Glomerular endothelial cell (primary cell): ENCODE results near the gene WDTC1. TPM values are rescaled to one million over a fixed set of nuclear protein-coding genes. Genes with fewer than 3 reads are reported as not detected.

Source experiments
- DNase-seq: peaks from one replicate; pipeline ENCODE4 v3.0.0-alpha.2; 2011; ENCODE audit warnings: low read depth, low spot score; ENCODE audit errors: extremely low read depth
- total RNA-seq: library from RNA; depleted of rRNA; stranded (reverse); fragments of >200 nt; gene quantifications from 2 replicates; pipeline ENCODE4 v1.2.3, GENCODE V29; 2015

WDTC1 gene
- total RNA-seq, 1 donor from 2014 or later = 43.3 TPM

DNA sequence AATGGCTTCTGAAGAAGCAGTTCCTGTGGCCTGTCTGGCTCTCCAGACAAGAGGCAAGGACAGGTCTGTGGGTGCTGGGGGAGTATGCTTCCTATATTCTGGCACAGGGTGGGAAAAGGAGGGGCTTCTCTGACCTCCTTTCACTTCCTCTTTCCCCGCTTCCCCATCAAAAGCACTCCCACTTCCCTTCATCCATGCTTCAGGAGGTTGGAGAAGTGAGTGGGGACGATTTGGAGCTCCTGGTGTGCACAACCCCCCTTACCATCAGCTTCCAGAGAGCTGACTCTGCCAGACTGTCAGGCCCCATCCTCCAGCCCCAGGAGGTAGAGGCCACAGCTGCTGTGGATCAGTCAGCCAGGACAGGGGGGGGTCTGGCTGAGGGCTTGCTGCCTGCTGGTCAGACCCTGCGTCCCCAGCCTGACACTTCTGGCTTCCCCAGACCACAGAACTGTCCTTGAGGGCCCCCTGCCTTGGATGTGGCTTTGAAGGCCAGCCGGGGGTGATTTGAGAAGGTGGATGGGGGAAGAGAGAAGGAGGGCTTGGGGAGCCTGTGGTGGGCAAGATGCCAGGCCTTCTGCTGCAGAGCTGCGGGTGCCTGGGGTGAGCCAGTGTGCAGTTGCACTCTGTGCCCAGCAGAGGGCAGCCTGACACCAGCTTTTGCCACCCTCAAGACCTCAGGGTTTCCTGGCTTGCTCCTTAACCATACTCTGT lies 66.1 kb downstream of the WDTC1 start:
- peak; percentile 42 for DNase-seq

DNA sequence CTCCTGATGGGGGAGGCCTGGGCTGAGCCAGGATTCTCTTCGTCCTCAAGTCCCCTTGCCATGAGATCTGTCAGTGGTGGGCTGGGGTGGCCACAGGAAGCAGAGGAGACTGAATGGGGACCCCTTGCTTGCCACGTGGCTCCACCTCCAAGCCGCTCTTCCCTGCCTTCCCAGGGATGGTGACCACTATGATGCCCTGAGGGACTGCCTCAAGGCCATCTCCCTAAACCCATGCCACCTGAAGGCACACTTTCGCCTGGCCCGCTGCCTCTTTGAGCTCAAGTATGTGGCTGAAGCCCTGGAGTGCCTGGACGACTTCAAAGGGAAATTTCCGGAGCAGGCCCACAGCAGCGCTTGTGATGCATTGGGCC lies 66.6 kb downstream of the WDTC1 start:
- DNase-seq = no peak

DNA sequence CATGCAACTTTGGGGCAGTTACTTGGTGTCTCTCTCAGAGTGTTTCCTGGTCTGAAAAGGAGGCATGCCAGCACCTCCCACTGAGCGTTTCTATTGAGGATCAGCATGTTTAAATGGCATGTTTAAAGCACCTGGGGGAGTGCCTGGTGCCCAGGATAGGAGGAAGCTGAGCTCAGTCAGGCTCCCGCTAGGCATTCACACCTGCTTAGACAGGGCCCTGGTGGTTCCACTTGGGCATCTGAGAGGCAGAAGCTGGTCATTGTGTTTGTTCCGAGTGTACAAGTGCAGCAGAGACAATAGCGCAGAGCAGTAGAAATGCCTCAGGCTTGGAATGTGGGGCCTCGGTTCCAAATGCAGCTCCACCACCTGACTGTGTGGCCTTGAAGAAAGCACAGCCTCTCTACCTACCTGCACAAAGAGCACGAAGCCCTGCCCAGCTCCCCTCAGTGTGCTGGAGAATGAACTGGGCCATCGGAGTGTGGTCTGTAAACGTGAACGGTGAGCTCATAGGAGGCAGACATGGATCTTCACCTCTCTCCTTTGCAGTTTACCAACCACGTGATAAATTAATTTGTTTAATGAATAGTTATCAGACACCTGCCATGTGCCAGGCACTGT lies 67.3 kb downstream of the WDTC1 start:
- no peak for DNase-seq

DNA sequence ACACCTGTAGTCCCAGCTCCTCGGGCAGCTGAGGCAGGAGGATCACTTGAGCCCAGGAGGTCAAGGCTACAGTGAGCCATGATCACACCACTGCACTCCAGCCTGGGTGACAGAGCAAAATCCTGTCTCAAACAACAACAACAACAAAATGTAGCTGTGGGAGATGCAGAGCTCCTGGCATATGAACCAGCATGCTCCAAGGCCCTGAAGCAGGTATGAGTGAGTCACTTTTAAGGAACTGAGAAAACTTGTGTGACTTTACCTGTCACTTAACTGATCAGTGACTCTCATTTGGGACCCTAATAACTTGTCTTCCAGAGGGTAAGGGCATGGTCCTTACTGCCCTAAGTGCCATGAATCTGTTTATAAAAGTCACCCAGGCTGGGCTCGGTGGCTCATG lies 68.2 kb downstream of the WDTC1 start:
- no peak for DNase-seq

DNA sequence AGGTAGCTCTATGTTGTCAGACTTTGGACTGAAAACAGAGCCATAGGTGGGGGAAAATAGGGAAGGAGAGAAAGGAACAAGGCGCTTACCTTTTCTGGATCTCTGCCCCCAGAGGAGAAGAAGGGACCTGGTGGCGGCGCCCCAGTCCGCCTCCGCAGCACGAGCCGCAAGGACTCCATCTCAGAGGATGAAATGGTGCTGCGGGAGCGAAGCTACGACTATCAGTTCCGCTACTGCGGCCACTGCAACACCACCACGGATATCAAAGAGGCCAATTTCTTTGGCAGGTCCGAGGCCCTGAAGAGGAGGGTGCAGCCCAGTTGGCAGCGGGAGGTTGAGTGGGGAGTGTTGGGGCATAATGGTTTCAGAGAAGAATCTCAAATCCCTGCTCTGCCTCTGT lies 69.1 kb downstream of the WDTC1 start:
- DNase-seq = no peak

DNA sequence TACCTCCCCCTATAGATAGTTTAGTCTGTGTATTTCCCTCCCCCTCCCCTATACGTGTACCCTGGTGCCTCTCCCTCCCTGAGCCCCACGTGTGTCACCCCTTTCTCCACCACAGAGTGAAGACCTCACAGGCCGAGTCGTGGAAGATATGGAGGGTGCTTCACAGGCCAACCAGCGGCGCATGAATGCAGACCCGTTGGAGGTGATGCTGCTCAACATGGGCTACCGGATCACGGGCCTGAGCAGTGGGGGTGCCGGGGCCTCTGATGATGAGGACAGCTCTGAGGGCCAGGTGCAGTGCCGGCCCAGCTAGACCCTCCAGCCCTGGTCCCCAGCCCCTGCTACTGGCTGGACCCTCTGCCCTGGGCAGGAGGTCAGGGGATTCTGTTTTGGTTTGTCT lies 71.6 kb downstream of the WDTC1 start:
- no peak for DNase-seq

DNA sequence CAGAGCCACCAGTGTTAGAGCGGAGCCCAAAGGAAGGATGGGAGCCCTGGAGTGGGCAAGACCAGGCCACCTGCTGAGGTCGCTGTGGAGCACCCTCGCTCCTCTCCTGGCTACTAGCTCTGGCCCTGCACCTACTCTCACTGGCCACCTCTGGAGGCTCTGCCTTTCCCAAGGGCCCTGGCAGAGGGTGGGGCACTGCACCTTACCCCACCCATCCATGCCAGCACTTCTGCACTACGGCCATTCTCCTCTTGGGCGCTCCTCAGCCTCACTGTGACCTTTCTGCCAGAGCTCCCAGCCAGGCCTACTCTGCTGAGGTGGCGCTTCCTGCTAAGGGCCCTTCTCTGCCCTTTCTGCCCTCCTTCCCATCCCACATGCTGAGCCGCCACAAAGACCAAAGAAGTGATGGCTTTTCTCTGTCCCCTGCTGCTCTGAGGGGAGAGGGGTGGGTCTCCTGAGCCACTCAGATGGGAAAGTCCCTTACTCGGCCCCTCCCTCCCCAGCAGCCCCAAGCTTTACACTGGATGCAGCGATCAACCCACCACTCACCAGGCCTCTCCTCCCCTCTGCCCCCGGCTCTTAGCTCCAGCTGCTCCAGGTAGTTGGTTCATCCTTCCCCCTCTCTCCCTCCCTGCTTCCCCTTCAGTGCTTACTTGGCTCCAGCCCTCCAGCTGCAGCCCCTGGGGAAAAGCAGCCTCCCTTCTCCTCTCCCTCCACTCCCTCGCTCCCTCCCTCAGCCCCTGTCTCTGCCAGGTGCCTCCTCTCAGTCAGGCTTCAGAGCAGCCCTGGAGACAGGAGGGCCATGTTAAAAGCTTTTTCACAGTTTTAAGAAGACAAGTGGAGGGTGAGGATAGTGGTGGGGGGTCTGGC lies 72.7 kb downstream of the WDTC1 start:
- DNase-seq = no peak

DNA sequence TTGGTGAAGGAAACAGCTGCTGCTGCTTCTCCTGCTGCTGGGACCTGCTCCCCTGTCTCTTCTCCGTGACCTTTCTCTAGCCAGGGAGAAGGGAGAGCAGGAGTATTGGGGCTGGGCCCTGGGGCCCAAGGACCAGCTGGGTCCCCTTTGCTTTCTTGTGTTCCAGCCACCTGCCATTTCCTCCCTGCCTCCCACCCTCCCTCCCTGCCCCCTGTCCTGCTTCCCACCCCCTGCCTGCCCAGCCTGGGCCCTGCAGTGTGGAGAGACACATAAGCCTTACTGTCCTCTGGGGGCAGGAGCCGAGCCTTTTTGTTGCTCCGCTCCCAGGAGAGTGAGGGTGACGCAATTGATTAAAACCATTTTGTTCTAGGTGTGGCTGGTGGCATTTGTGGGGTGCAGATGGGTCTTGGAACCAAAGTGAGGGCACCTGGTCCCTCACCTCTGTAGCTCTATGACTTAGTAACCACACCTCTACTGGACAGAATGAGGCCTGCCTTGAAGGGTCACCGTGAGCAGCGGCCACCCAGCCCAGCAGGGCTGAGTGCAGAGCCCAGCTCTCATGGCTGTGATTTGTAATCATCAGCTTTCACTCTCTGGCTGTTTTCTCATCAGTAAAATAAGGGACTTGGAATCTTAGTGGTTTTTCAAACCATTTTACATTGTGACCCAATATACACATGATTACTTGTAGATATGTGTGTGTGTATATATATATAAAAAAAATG lies 73.6 kb downstream of the WDTC1 start:
- DNase-seq = no peak

DNA sequence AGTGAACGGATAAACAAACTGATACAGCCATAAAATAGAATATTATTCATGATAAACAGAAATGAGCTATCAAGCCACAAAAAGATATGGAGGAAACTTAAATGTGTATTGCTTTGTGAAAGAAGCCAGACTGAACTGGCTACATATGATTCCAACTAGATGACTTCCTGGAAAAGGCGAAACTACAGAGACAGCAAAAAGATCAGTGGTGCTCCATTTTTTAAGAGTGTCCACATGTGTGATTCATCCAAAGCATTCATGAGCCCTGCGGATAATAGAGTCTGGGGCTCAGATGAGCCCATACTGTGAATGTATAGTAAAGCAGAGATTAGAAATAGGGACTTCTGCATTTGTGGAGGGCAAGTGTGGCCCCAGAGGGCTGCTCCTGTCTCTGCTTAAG lies 79.7 kb downstream of the WDTC1 start:
- DNase-seq = no peak

DNA sequence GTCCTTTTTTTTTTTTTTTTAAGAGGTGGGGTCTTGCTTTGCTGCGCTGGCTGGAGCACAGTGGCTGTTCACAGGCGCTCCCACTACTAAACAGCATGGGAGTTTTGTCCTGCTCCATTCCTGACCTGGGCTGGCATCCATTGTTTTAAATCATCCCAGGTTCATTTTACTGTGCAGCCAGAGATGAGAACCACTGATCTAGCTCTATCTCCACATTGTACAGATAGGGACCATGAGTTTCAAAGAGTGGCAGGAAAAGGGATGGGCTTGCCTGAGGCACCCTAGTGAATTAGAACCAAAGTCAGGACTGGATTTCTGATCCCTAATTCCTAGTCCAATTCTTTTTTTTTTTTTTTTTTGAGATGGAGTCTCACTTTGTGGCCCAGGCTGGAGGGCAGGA lies 80.3 kb downstream of the WDTC1 start:
- DNase-seq = no peak

DNA sequence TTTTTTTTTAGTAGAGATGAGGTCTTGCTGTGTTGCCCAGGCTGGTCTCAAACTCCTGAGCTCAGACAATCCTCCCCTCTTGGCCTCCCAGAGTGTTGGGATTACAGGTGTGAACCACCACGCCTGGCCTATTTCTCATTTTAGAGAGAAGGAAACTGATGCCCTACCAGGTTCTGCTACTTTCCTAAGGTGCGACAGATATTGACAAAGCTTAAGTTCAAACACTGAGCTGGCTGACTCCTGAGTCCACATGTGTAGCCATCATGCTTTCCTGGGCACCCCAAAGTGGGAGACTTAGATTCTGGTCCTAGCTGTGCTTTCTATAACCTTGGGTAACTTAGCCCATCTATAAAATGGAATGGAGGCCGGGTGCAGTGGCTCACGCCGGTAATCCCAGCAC lies 82.4 kb downstream of the WDTC1 start:
- no peak for DNase-seq

DNA sequence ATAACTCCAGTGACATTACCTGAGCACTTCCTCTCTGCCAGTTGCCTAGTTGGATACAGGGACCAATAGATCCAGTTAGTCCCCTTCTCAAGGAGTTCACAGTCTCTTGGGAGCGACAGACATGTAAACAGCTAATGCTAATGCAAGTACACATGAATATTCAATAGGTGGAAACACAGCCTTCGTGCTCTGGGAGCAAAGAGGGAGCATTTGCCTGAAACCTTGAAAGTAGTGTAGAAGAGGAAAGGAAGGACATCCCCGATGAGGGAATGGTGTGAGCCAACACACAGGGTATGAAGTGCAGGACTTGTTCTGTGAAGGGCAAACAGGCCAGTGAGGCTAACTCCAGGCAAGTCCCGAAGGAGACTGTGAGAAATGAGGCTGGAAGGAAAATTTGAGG lies 83.7 kb downstream of the WDTC1 start:
- no peak for DNase-seq

DNA sequence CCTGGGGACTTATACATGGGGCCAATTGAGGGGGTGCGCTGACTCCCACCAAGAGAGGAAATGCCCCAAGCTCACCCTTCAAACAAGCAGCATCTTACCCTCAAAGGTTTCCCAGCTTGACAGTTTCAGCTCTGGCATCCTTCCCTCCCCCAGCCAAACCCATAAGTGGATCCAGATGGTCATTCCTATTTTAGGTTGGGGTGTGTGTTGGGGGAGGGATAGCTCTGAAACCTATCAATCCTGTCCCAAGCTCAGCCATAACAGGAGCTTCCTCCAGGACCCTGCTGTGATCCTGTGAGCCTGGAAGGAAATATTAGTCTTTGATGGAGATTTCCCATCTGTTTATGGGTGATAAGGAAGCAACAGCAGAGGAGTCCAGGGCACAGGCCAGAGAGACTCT lies 84.2 kb downstream of the WDTC1 start:
- DNase-seq = no peak

DNA sequence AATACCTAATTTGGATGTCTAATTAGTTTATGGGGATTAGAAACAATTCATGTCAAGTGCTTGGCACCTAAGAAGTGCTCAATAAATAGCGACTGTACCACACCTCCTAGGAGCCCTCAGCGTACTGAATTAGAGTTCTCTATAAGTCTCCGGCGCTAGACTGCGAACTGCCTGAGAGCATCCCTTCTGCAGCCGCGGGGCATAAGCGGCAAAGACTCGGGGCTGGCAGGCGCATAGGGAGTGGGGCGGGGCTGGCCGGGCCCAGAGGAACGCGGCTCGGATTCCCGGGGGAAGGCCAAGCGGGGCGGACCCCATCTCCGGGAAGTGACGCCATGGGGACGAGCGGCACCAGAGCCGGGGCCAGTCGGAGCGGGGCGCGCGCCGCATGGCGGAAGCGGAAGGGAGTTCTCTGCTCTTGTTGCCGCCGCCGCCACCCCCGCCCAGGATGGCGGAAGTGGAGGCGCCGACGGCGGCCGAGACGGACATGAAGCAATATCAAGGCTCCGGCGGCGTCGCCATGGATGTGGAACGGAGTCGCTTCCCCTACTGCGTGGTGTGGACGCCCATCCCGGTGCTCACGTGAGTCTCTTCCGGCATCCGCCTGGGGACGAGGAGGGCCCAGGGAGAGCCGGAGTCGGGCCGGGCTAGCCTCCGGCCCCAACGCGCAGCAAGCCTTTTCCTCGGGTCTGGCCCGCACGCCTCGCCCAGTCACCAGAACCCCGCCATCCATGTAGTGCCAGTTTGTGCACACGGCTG lies 87.6 kb downstream of the WDTC1 start, which contains the start of gene TMEM222:
TSS of gene TMEM222 (plus strand) at position 351 of the 756 bp plus-strand sequence. CDS start at position 386, 35 bp downstream.
- DNase-seq = peak; percentile 34

DNA sequence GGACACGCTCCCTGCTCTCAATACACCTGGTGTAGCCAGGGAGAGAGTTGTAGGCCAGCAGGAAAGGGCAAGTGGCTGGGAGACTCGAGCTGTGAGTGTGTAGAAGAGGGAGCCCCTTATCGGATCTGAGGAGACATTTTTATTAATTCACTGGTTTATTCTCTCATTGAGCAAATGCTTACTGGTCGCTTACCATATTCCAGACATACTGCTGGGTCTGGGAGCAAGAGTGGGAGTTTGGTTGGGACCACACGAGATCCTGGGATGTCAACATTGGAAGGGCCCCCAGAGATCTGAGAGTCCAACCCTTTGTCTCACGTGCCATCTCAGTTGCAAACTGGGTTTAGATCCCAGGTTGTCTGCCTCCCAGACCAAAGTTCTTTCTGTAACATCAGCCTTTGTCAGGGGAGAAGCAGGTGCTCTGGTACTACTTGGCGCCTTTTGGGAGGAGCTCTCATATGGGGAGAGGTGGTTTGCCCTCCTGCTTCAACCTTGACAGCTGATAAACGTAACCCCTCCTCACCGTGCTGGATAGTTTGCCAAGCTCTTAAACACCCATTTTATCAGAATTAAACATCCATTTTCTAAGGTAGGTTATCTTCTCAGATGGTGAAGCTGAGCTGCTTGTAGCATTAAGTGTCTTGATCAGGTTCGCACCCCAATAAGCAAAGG lies 88.3 kb downstream of the WDTC1 start:
- DNase-seq = no peak

DNA sequence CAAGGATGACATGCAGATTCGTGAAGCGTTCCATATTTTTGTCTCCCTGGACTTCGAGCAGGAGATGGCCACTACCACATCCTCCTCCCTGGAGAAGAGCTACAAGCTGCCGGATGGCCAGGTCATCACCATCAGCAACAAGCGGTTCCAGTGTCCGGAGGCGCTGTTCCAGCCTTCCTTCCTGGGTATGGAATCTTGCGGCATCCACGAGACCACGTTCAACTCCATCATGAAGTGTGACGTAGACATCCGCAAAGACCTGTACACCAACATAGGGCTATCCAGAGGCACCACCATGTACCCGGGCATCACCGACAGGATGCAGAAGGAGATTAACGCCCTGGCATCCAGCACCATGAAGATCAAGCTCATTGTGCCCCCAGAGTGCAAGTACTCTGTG lies 90.9 kb downstream of the WDTC1 start:
- no peak for DNase-seq

DNA sequence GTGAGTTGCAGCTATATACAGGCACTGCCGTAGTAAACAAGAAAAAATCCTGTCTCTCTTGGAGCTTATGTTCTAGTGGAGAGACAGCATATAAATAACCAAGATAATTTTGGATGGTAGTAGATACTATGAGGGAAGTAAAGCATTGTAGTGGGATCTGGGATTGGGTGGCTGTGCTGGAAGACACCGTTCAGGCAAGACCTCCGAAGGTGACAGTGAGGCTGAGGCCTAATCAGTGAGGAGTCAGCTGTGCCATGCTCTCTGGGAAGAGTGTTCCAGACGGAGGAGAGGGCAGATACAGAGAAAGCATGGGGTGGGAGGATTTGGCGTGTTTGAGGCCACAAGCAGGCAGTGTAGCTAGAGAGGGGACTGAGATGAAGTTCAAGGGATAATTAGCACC lies 93.5 kb downstream of the WDTC1 start:
- DNase-seq = no peak

DNA sequence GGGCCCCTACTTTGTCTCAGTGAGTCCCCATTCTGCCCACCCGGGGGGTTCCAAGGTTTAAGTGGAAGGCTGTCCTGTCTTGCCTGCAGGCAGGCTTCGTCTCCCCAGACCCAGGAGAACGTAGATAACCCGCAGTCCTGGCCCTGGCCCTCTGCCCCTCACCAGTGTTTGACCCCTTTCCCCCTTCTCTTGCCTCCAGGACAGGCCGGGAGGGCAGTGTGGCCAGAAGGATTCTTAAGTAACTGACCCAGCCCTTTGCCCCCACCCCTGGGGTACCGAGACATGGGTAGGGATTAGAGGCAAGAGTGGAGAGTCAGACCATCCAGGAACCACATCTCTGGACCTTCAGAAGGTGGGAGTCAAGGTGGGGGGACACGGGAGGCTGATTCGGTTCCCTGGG lies 96.4 kb downstream of the WDTC1 start:
- no peak for DNase-seq

DNA sequence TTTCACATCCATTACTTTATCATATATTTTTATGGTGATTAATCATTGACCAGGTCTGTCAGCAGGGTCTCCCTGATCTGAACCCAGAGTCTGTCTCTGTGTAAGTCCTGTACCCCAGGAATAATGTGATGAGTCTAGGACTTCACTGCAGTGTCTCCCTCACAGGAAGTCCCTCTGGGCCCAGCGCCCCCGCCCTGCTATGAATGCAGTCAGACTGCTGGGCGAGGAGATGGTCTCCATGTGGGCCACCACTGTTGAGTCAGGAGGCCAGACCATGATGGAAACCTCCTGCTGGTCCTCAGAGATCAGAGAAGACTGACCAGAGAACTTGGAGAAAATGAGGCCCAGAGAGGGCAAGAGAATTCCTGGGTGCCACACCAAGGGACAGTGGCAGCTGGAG lies 97.0 kb downstream of the WDTC1 start:
- no peak for DNase-seq

DNA sequence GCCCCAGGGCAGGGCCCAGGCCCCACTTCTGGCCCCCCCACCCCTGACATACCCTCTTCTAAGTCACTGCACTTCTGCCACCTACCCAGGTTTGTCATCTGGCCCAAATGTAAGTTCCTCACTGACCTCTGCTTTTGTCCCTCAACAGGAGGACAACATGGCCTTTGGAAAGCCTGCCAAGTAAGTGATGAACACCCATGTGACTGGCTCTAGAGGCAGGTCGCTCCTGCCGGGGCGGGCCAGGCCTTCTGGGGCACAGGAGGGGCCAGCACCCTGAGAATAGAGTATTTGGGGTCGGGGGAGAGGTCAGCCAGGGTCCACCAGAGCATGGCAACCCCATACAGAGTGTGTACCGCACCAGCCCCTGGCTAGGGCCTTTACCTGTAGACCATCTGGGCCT lies 97.5 kb downstream of the WDTC1 start:
- DNase-seq = no peak
